GM19372 (cell line): ENCODE measurements around the gene PRX.
"Not testable (repeated sequence)": the region's sequence is repeated elsewhere in the genome, so short reads cannot be mapped to it uniquely, and the experiment has no call there.

Experiments
- ATAC-seq: cut with Tn5 transposase; IDR thresholded peaks from one replicate; pipeline ENCODE4 v1.9.1; 2021; ENCODE audit warnings: mild to moderate bottlenecking, low read depth, moderate library complexity; ENCODE audit not compliant: unreplicated experiment

The PRX gene

GRCh38 chr19:40413291-40413845 is at the start of gene PRX:
PRX (minus strand) TSS chr19:40413378; CDS start chr19:40407932, 5,446 bp downstream.
- no peak for ATAC-seq

GRCh38 chr19:40461669-40462221 is 48.6 kb upstream of the PRX start:
- ATAC-seq: no peak

- ATAC-seq: no peak
Observed at GRCh38 chr19:40460185-40460584, 47.0 kb upstream of the PRX start.

GRCh38 chr19:40458597-40458974 is 45.4 kb upstream of the PRX start:
- no peak for ATAC-seq

GRCh38 chr19:40457953-40458596 is 44.9 kb upstream of the PRX start:
- no peak for ATAC-seq

- no peak for ATAC-seq
Observed at GRCh38 chr19:40457048-40457447, 43.9 kb upstream of the PRX start.

GRCh38 chr19:40453943-40454342 is 40.8 kb upstream of the PRX start:
- ATAC-seq: not testable (repeated sequence)

GRCh38 chr19:40453151-40453735 is 40.1 kb upstream of the PRX start:
- no peak for ATAC-seq

GRCh38 chr19:40452016-40452415 is 38.8 kb upstream of the PRX start:
- ATAC-seq: no peak

- no peak for ATAC-seq
Observed at GRCh38 chr19:40450664-40451063, 37.5 kb upstream of the PRX start.

GRCh38 chr19:40449506-40449905 is 36.3 kb upstream of the PRX start:
- no peak for ATAC-seq

- no peak for ATAC-seq
Observed at GRCh38 chr19:40446263-40446784, 33.1 kb upstream of the PRX start.

- no peak for ATAC-seq
Observed at GRCh38 chr19:40445780-40446262, 32.6 kb upstream of the PRX start.

- ATAC-seq: no peak
Observed at GRCh38 chr19:40444825-40445312, 31.7 kb upstream of the PRX start.

- ATAC-seq: peak; percentile 65
Observed at GRCh38 chr19:40444000-40444824, 31.0 kb upstream of the PRX start, which contains the start of gene SERTAD3. SERTAD3 (minus strand) TSS chr19:40444335; CDS start chr19:40442080, 2,255 bp downstream.

- peak; percentile 72 for ATAC-seq
Observed at GRCh38 chr19:40443131-40443999, 30.2 kb upstream of the PRX start.

- no peak for ATAC-seq
Observed at GRCh38 chr19:40442328-40443130, 29.4 kb upstream of the PRX start.

- ATAC-seq: no peak
Observed at GRCh38 chr19:40441719-40442253, 28.6 kb upstream of the PRX start.
